NK-92 (cell line): ENCODE measurements around the gene PCDH7.

ENCODE experiments used
- DNase-seq: peaks from one replicate; lab custom pipeline; 2025; ENCODE audit not compliant: unreplicated experiment; lab: John Stamatoyannopoulos, UW

Gene PCDH7

DNA sequence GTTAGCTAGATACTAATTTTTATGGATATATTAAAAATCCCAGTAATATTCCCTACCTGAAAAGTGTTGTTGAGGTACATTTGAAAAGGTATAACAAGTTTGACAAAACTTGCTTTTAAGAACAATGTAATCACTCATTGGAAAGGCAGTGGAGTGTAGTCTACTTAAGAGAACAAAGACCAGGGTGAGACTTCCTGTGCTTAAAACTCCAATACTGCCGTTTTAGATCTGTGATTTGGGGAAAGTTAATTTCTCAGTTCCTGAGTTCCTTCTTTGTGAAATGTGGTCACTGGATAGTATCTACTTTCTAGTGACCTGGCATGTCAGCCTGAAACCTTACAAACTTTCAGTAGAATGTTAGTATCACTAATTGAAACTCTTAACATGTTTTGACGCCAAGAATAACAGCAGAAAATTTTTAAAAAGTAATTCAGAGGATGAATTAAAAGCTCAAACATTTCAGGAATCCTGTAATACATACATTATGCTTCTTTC is 56.8 kb downstream of the PCDH7 start:
- DNase-seq: no peak
